Measurements from ENCODE around the gene ATP5F1E.

Gene ATP5F1E

GRCh38 chr20:58989196-58989595 is 42.9 kb downstream of the ATP5F1E start:
- TF ChIP-seq USF1 (IDR thresholded peaks at IDR 0.05): no peak
- TF ChIP-seq FOXM1 (IDR thresholded peaks at IDR 0.05; ENCODE audit: borderline replicate concordance, low read depth): no peak
- TF ChIP-seq TAF1 (IDR thresholded peaks at IDR 0.05; ENCODE audit: low read depth): no peak
- TF ChIP-seq TEAD4 (IDR thresholded peaks at IDR 0.05): no peak
- TF ChIP-seq CEBPB (IDR thresholded peaks at IDR 0.05): no peak
- no peak for TF ChIP-seq ZBTB7A (IDR thresholded peaks at IDR 0.05; ENCODE audit: low read depth)
- TF ChIP-seq MAX (IDR thresholded peaks at IDR 0.05): no peak
- no peak for TF ChIP-seq YY1 (IDR thresholded peaks at IDR 0.05; ENCODE audit: low read depth)
- TF ChIP-seq RAD21 (IDR thresholded peaks at IDR 0.05; ENCODE audit: low read depth): no peak
- no peak for TF ChIP-seq EP300 (IDR thresholded peaks at IDR 0.05; ENCODE audit: borderline replicate concordance)

DNA sequence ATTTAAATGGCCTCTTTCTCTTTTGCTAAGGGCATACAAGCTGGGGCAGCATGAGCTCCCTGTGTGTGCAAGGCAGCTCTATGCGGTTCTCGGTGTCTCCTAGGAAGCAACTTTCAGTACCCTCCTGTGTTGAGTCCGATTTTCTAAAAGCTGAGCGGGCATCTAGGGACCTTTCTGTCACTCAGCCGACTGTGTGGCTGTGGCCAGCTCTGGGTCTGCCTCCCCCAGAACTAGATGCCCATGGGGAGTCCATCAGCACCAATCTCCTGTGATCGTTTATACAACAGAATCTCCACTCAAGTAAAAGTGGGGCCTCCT is 43.6 kb downstream of the ATP5F1E start:
- TF ChIP-seq CEBPB (IDR thresholded peaks at IDR 0.05) (no peak), MAX (IDR thresholded peaks at IDR 0.05) (no peak), NFIC (IDR thresholded peaks at IDR 0.05) (no peak), CREB1 (IDR thresholded peaks at IDR 0.05; ENCODE audit: low read depth) (no peak)

DNA sequence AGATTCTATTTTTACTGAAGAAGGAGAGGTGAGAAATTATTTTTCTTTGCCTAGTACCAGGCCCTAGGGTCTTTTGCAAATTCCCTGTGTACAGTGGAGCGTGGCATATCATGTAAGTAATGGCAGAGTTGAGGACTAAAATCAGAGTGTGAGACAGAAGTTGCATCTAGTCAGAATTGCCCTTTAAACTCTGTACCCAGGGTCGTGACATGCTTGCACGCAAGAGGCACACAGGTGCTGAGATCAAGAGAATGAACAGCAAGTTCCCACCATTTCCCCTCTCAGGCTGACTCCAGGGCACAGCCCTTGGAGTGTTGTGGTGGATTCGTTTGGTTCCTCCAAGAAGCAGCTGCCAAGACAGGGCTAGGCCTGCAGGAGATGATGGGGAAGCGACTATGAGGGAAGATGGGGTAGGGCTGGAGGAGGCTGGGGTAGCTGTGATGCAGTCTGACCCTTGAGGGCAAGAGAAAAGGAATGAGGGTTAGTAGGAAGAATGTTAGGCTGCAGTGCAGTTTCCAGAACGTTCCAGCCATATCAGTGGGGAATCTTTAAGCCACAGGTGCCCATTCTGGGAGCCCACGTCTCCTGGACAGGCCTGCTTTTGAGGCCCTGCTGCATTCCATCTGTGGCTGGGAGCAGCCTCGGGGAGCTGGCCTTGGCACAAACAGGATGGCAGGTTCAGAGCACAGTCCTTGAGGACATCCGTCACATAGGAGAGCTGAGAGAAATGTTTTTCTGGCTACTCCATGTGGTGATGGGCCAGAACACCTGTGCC is 44.2 kb downstream of the ATP5F1E start:
- TF ChIP-seq ZBTB7A (IDR thresholded peaks at IDR 0.05; ENCODE audit: low read depth): no peak
- TF ChIP-seq FOXM1 (IDR thresholded peaks at IDR 0.05; ENCODE audit: borderline replicate concordance, low read depth): no peak
- no peak for TF ChIP-seq USF1 (IDR thresholded peaks at IDR 0.05)

DNA sequence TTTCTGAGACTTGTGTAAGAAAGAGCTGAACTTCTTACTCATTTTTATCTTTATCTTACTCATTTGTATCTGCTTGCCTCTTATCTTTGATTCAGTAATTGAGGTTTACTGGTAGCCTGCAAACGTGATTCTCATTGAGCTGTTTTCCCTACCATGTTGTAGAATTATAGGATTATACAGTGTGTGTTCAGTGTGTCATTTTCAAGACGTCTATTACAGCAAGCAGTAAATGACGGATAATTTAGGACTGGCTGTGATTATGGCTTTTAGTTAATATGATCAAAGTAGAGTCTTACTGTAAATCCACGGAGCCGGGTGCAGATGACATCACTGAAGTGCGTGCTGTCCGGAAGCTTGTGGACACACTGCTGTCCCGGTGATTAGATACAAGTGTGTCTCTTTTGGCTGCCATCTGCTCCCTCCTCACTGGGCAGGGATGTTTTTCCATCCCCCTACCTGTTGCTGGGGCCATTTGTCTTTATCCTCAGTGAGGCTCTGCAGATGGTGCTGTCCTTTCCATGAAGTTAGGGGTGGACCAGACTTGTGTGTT is 45.1 kb downstream of the ATP5F1E start:
- TF ChIP-seq EGR1 (IDR thresholded peaks at IDR 0.05) (no peak), MAX (IDR thresholded peaks at IDR 0.05) (no peak), YY1 (IDR thresholded peaks at IDR 0.05; ENCODE audit: low read depth) (no peak), CREB1 (IDR thresholded peaks at IDR 0.05; ENCODE audit: low read depth) (no peak), EP300 (IDR thresholded peaks at IDR 0.05; ENCODE audit: borderline replicate concordance) (no peak), TCF12 (IDR thresholded peaks at IDR 0.05; ENCODE audit: low read depth) (no peak), NFIC (IDR thresholded peaks at IDR 0.05) (no peak), TEAD4 (IDR thresholded peaks at IDR 0.05) (no peak), ZBTB7A (IDR thresholded peaks at IDR 0.05; ENCODE audit: low read depth) (no peak), REST (IDR thresholded peaks at IDR 0.05; ENCODE audit: low read depth) (no peak), TAF1 (IDR thresholded peaks at IDR 0.05; ENCODE audit: low read depth) (no peak), FOXM1 (IDR thresholded peaks at IDR 0.05; ENCODE audit: borderline replicate concordance, low read depth) (no peak), RAD21 (IDR thresholded peaks at IDR 0.05; ENCODE audit: low read depth) (no peak), USF1 (IDR thresholded peaks at IDR 0.05) (no peak), CEBPB (IDR thresholded peaks at IDR 0.05) (no peak)

GRCh38 chr20:58986286-58986967 is 45.7 kb downstream of the ATP5F1E start:
- TF ChIP-seq EP300 (IDR thresholded peaks at IDR 0.05; ENCODE audit: borderline replicate concordance) (no peak), FOXM1 (IDR thresholded peaks at IDR 0.05; ENCODE audit: borderline replicate concordance, low read depth) (no peak), TAF1 (IDR thresholded peaks at IDR 0.05; ENCODE audit: low read depth) (no peak), CREB1 (IDR thresholded peaks at IDR 0.05; ENCODE audit: low read depth) (no peak), RAD21 (IDR thresholded peaks at IDR 0.05; ENCODE audit: low read depth) (no peak), YY1 (IDR thresholded peaks at IDR 0.05; ENCODE audit: low read depth) (no peak), REST (IDR thresholded peaks at IDR 0.05; ENCODE audit: low read depth) (no peak), EGR1 (IDR thresholded peaks at IDR 0.05) (no peak), TCF12 (IDR thresholded peaks at IDR 0.05; ENCODE audit: low read depth) (no peak), MAX (IDR thresholded peaks at IDR 0.05) (no peak), TEAD4 (IDR thresholded peaks at IDR 0.05) (no peak), ZBTB7A (IDR thresholded peaks at IDR 0.05; ENCODE audit: low read depth) (no peak), CEBPB (IDR thresholded peaks at IDR 0.05) (no peak), USF1 (IDR thresholded peaks at IDR 0.05) (no peak), NFIC (IDR thresholded peaks at IDR 0.05) (no peak)
